ENCODE data around the gene USP22. TPM values are rescaled to one million over a fixed set of nuclear protein-coding genes. Genes with fewer than 3 reads are reported as not detected.

The USP22 gene
- total RNA-seq, 6 experiments from 2014 or later = 215 to 270 (median 241) TPM

- Mint-ChIP-seq H3K27me3 (ENCODE audit: insufficient read depth) (no peaks in the 10 kb centered on the region), H3K36me3 (ENCODE audit: low read depth) (peaks cover 56% of the 10 kb centered on the region), H3K9me3 (no peaks in the 10 kb centered on the region), H3K4me3 (no peak overlapping the region), H3K4me1 (ENCODE audit: low read depth) (0 out of 2 replicates have a peak, but pooled peaks cover 7% of the 10 kb centered on the region), H3K27ac (no peak overlapping the region)
- TF ChIP-seq CTCF (IDR thresholded peaks at IDR 0.05) = no peak
- no peak for DNase-seq
Observed at GRCh38 chr17:21018894-21019293, 23.9 kb downstream of the USP22 start.

- Mint-ChIP-seq H3K27me3 (ENCODE audit: insufficient read depth) (no peaks in the 10 kb centered on the region), H3K9me3 (no peaks in the 10 kb centered on the region), H3K4me3 (no peak overlapping the region), H3K27ac (no peak overlapping the region), H3K4me1 (ENCODE audit: low read depth) (0 out of 2 replicates have a peak, but pooled peaks cover 2% of the 10 kb centered on the region), H3K36me3 (ENCODE audit: low read depth) (peaks cover 51% of the 10 kb centered on the region)
- DNase-seq = no peak
- no peak for TF ChIP-seq CTCF (IDR thresholded peaks at IDR 0.05)
Observed at GRCh38 chr17:21017861-21018260, 24.9 kb downstream of the USP22 start.

- no peak overlapping the region for H3K4me3 Mint-ChIP-seq
- no peaks in the 10 kb centered on the region for H3K9me3 Mint-ChIP-seq
- H3K27me3 Mint-ChIP-seq (ENCODE audit: insufficient read depth) = peaks cover 5% of the 10 kb centered on the region; the same call in 1 of the 2 replicates
- no peaks in the 10 kb centered on the region for H3K4me1 Mint-ChIP-seq (ENCODE audit: low read depth)
- DNase-seq = no peak
- no peak overlapping the region for H3K27ac Mint-ChIP-seq
- no peak for TF ChIP-seq CTCF (IDR thresholded peaks at IDR 0.05)
- peaks cover 54% of the 10 kb centered on the region for H3K36me3 Mint-ChIP-seq (ENCODE audit: low read depth)
Observed at GRCh38 chr17:21017256-21017655, 25.6 kb downstream of the USP22 start.

- no peaks in the 10 kb centered on the region for H3K9me3 Mint-ChIP-seq
- no peak overlapping the region for H3K4me3 Mint-ChIP-seq
- peaks cover 5% of the 10 kb centered on the region for H3K27me3 Mint-ChIP-seq (ENCODE audit: insufficient read depth)
- no peaks in the 10 kb centered on the region for H3K4me1 Mint-ChIP-seq (ENCODE audit: low read depth)
- H3K36me3 Mint-ChIP-seq (ENCODE audit: low read depth) = peaks cover 58% of the 10 kb centered on the region
- TF ChIP-seq CTCF (IDR thresholded peaks at IDR 0.05) = no peak
- DNase-seq = no peak
- no peak overlapping the region for H3K27ac Mint-ChIP-seq
Observed at GRCh38 chr17:21016826-21017225, 26.0 kb downstream of the USP22 start.

GRCh38 chr17:21015564-21015963 lies 27.2 kb downstream of the USP22 start:
- H3K27me3 Mint-ChIP-seq (ENCODE audit: insufficient read depth) = peaks cover 5% of the 10 kb centered on the region

More at GRCh38 chr17:21015564-21015963, 27.2 kb downstream of the USP22 start:
- H3K4me3 Mint-ChIP-seq = no peak overlapping the region
- DNase-seq = no peak
- H3K36me3 Mint-ChIP-seq (ENCODE audit: low read depth) = peaks cover 57% of the 10 kb centered on the region
- H3K27ac Mint-ChIP-seq = no peak overlapping the region
- TF ChIP-seq CTCF (IDR thresholded peaks at IDR 0.05) = no peak
- no peaks in the 10 kb centered on the region for H3K9me3 Mint-ChIP-seq
- no peaks in the 10 kb centered on the region for H3K4me1 Mint-ChIP-seq (ENCODE audit: low read depth)
